GM18861 (cell line): Measurements from ENCODE around the gene TECRL.

Source experiments
- ATAC-seq: cut with Tn5 transposase; IDR thresholded peaks from one replicate; pipeline ENCODE4 v1.9.1; 2021; ENCODE audit not compliant: unreplicated experiment

TECRL gene

GRCh38 chr4:64330143-64330542, 79.1 kb downstream of the TECRL start:
- ATAC-seq, result no peak

GRCh38 chr4:64327237-64327636, 82.0 kb downstream of the TECRL start:
- no peak for ATAC-seq

GRCh38 chr4:64326507-64326906, 82.7 kb downstream of the TECRL start:
- no peak for ATAC-seq

- ATAC-seq, result no peak
These were observed 103.0 kb downstream of the TECRL start for GRCh38 chr4:64306255-64306565.

GRCh38 chr4:64305565-64306254, 103.5 kb downstream of the TECRL start:
- ATAC-seq, result no peak

- ATAC-seq, result no peak
These were observed 136.8 kb downstream of the TECRL start for GRCh38 chr4:64272432-64272831.

- ATAC-seq, result no peak
These were observed 137.6 kb downstream of the TECRL start for GRCh38 chr4:64271601-64272081.

- no peak for ATAC-seq
These were observed 142.6 kb downstream of the TECRL start for GRCh38 chr4:64266669-64267068.

GRCh38 chr4:64266263-64266662, 143.0 kb downstream of the TECRL start:
- no peak for ATAC-seq

GRCh38 chr4:64251781-64252180, 157.5 kb downstream of the TECRL start:
- no peak for ATAC-seq

GRCh38 chr4:64250488-64250887, 158.8 kb downstream of the TECRL start:
- ATAC-seq, result no peak

GRCh38 chr4:64250061-64250460, 159.2 kb downstream of the TECRL start:
- no peak for ATAC-seq

- no peak for ATAC-seq
These were observed 161.1 kb downstream of the TECRL start for GRCh38 chr4:64248186-64248585.

GRCh38 chr4:64230709-64231310, 178.4 kb downstream of the TECRL start:
- ATAC-seq, result no peak
